HepG2 (cell line): Measurements from ENCODE around the gene FBXW5.

Source experiments
- CAMTA2 ChIP-seq: sonication (generic); formaldehyde crosslinking; IDR thresholded peaks from 2 replicates; pipeline ENCODE4 v1.4.0; 2020; ENCODE audit warnings: mild to moderate bottlenecking, missing genetic modification reagents, borderline replicate concordance
- PBX3 ChIP-seq: sonication (generic); formaldehyde crosslinking; IDR thresholded peaks from 2 replicates; pipeline ENCODE4 v1.8.1; 2023; ENCODE audit warnings: missing genetic modification reagents, inconsistent platforms, borderline replicate concordance
- SMC3 ChIP-seq: IDR thresholded peaks from 2 replicates; pipeline ENCODE4 v1.6.1; 2011; ENCODE audit warnings: low read length, improper control_type of control experiment

- TF ChIP-seq SMC3 (no peak), CAMTA2 (CRISPR knock-in tag) (no peak), PBX3 (CRISPR knock-in tag) (no peak)
Measured at GRCh38 chr9:136910197-136910900, 34.2 kb downstream of the FBXW5 start.
